ENCODE results near the gene ST3GAL4.

ST3GAL4 gene

GRCh38 chr11:126434950-126435335 lies 79.5 kb downstream of the ST3GAL4 start:
- DNase-seq (ENCODE audit: extremely low read depth, low read depth), result no peak
- no peak for TF ChIP-seq CTCF (IDR thresholded peaks at IDR 0.05; ENCODE audit: low read depth, low read length, missing control alignments)
- no peak overlapping the region for H3K4me3 ChIP-seq (replicated peaks; ENCODE audit: low read depth, low read length)

GRCh38 chr11:126436209-126436755 lies 80.8 kb downstream of the ST3GAL4 start:
- no peak for DNase-seq (ENCODE audit: extremely low read depth, low read depth)
- no peak for TF ChIP-seq CTCF (IDR thresholded peaks at IDR 0.05; ENCODE audit: low read depth, low read length, missing control alignments)
- no peak overlapping the region for H3K4me3 ChIP-seq (replicated peaks; ENCODE audit: low read depth, low read length)

- TF ChIP-seq CTCF (IDR thresholded peaks at IDR 0.05; ENCODE audit: low read depth, low read length, missing control alignments), result no peak
- DNase-seq (ENCODE audit: extremely low read depth, low read depth), result no peak
- no peak overlapping the region for H3K4me3 ChIP-seq (replicated peaks; ENCODE audit: low read depth, low read length)
Measured at GRCh38 chr11:126437731-126438130, 82.2 kb downstream of the ST3GAL4 start.

- no peak for TF ChIP-seq CTCF (IDR thresholded peaks at IDR 0.05; ENCODE audit: low read depth, low read length, missing control alignments)
- DNase-seq (ENCODE audit: extremely low read depth, low read depth), result no peak
- H3K4me3 ChIP-seq (replicated peaks; ENCODE audit: low read depth, low read length), result no peak overlapping the region
Measured at GRCh38 chr11:126438272-126438671, 82.8 kb downstream of the ST3GAL4 start.

- TF ChIP-seq CTCF (IDR thresholded peaks at IDR 0.05; ENCODE audit: low read depth, low read length, missing control alignments), result no peak
Measured at GRCh38 chr11:126438691-126439090, 83.2 kb downstream of the ST3GAL4 start.

GRCh38 chr11:126440276-126440675 lies 84.8 kb downstream of the ST3GAL4 start:
- DNase-seq (ENCODE audit: extremely low read depth, low read depth), result no peak
- no peak for TF ChIP-seq CTCF (IDR thresholded peaks at IDR 0.05; ENCODE audit: low read depth, low read length, missing control alignments)
- no peak overlapping the region for H3K4me3 ChIP-seq (replicated peaks; ENCODE audit: low read depth, low read length)

More at GRCh38 chr11:126438691-126439090, 83.2 kb downstream of the ST3GAL4 start:
- H3K4me3 ChIP-seq (replicated peaks; ENCODE audit: low read depth, low read length), result no peak overlapping the region
- DNase-seq (ENCODE audit: extremely low read depth, low read depth), result no peak

Measured in HFF-Myc (cell line).